Fibroblast of the conjunctiva (primary cell): ENCODE measurements around the gene UBE2I.

Experiments
- DNase-seq: peaks from one replicate; pipeline ENCODE4 v3.0.0-alpha.2; 2010; ENCODE audit warnings: low read depth

The UBE2I gene

DNA sequence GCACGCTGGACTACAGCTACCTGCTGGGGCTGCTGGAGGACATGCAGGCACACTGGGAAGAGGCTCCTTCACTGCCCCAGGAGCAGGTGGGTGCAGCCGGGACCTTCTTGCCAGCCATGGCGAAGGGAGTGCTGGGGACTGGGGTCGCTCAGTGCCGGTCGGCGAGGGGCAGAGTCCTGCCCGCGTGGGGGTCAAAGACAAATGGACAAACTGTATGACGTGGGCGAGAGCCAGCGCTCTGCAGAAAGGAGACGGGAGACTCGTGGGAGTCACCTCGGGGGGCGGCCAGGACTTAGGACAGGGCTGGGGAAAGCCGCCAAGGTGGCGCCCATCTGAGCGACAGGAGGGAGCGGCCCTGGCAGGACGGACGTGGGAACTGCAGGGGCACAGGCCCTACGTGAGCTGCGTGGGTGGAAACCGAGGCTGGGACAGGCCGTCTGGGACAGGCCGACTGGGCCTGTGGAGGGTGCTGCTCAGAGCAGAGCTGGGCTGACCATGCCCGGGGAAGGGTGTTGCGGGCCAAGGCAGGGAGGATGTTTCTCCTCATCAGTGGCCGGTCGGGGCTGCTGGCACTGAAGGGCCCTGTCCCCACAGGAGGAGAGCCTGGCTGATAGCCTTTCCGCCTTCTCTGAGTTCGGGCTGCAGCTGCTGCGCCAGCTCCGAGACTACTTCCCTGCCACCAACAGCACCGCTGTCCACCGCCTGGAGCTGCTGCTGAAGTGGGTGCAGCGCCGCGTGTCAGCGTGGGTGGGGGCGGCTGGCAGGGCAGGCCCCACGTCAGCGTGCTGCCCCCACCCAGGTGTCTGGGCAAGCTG lies 34.2 kb downstream of the UBE2I start:
- no peak for DNase-seq

DNA sequence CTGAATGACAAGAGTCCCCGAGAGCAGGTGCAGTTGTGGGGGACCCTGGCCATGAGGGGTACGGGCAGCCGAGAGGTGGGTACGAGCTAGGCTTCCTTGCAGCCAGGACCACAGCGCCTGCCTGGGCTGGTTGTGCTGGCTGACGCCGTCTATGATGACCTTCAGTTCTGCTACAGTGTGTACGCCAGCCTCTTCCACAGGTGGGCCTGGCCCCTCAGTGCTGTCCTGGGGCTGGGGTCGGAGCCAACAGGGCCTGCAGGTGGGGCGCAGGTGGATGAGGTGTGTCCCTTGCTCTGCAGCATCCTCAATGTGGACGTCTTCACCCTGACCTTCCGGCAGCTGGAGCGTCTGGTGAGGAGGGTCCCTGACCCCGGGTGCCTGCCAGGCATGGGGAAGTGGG lies 35.1 kb downstream of the UBE2I start:
- DNase-seq = no peak

DNA sequence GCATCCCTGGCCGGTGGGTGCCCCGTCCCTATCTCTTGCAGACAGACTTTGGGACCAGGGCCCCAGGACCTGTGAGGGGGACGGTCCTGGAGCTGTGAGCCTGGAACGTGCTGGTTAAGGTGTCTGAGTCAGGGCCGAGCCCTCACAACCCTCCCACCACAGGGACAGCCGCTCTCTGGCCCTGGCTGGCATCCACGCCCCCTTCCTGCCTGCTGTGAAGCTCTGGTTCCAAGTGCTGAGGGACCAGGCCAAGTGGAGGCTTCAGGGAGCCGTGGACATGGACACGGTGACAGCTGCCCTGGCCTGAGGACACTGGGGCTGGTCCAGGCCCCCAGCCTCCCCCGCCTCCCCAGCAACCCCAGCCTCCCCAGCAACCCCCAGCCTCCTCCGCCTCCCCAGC lies 35.7 kb downstream of the UBE2I start:
- DNase-seq = no peak

DNA sequence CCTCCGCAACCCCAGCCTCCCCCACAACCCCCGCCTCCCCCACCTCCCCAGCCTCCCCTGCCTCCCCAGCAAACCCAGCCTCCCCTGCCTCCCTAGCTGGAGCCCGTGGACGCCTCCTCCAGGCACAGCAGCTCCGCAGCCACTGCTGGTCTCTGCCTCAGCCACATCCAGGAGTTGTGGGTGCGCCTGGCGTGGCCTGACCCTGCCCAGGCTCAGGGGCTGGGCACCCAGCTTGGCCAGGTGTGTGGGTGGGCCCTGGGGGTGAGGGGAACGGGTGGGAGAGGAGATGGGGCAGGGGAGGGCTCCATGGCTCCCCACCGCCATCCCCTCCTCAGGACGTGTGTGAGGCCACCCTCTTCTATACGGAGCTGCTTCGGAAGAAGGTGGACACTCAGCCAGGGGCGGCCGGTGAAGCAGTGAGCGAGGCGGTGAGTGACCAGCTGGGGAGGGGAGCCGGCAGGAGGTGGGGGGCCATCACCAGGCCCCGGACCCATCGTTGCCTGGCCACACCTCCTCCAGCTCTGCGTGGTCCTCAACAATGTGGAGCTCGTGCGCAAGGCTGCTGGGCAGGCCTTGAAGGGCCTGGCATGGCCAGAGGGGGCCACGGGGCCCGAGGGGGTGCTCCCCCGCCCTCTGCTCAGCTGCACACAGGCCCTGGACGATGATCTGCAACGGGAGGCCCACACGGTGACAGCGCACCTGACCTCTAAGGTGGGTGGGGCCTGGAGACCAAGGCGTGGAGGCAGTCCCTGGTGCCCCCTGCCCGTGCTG lies 36.4 kb downstream of the UBE2I start:
- DNase-seq = no peak

DNA sequence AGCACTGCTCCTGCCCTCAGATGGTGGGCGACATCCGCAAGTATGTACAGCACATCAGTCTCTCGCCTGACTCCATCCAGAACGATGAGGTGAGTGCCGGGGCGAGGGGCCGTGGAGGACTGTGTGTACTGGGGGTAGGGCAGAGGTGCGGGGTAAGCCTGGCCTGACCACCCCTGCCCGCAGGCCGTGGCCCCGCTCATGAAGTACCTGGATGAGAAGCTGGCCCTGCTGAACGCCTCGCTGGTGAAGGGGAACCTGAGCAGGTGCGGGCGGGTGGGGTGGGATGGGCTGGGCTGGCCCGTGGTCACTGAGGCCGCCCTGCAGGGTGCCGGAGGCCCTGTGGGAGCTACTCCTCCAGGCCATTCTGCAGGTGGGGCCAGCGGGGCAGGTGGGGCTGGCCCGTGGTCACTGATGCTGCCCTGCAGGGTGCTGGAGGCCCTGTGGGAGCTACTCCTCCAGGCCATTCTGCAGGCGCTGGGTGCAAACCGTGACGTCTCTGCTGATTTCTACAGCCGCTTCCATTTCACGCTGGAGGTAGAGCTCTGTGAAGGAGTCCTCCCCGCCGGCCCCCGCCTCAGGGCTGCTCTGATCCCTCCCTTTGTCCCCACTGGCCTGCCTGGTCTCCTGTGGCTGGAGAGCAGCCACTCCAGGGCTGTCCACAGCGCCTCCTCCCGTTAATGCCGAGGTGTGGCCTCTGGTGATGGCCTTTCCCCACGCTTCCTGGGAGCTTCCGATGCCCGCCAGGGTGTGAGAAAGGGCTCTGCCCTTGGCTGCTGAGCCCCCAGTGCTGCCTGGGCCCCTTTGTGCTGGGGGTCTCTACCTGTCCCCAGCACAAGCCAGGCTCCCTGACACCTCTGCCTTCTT lies 37.2 kb downstream of the UBE2I start:
- no peak for DNase-seq

DNA sequence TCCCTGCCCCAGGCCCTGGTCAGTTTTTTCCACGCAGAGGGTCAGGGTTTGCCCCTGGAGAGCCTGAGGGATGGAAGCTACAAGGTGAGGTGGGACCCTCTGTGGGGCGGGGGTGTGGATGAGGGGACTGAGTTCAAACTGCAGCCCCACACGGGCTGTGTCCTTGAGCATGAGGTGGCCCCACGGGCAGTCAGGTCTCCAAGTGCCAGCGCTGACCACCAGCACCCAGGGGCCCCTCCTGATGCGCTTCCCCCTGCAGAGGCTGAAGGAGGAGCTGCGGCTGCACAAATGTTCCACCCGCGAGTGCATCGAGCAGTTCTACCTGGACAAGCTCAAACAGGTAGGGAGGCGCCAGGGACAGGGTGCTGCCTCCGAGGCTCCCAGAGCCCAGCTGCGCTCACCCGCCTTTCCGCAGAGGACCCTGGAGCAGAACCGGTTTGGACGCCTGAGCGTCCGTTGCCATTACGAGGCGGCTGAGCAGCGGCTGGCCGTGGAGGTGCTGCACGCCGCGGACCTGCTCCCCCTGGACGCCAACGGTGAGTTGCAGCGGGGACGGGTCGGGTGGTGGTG lies 37.9 kb downstream of the UBE2I start:
- DNase-seq = no peak

DNA sequence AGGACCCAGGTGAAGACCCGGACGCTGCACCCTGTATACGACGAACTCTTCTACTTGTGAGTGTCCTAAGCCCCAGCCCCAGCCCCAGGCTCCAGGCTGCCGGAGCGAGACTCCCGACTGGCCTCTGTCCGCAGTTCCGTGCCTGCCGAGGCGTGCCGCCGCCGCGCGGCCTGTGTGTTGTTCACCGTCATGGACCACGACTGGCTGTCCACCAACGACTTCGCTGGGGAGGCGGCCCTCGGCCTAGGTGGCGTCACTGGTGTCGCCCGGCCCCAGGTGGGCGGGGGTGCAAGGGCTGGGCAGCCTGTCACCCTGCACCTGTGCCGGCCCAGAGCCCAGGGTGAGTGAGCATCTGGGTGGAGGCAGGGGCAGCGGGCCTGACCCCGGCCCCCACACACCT lies 38.5 kb downstream of the UBE2I start:
- no peak for DNase-seq

DNA sequence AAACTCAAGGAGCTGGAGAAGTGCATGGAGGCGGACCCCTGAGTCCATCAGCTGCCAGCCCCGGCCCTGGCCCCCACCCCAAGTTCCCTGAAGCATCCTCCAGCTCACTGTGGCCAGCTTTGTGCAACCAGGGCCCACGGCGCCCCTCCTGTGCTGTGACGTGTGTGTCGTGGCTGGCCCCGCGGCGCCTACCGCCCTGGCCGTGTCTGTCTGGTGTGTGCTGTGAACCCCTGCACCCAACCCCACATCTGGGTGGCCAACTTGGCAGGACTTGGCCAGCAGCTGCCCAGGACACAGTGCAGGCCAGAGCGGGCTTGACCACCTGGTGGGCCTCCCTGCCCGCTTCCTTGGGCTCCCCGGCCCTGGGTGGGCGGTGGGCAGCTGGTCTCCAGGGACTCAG lies 39.0 kb downstream of the UBE2I start:
- no peak for DNase-seq

DNA sequence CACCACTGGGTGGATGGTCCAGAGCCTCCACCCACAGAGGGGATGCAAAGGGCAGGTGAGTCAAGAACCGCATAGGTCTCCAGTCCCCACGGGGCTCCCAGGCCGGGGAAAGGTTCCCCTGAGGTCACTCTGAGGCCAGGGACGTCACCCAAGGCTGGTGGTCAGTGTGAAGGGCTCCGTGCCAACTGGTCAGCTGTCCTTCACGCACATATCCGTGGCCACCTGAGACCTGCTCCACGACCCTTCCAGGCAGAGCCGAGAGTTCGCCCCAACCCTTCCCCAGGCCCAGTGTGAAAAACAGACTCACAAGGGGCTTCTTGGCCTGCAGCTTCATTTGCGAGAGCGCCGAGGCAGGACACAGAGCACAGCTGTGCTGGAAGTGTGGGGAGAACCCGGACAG lies 39.5 kb downstream of the UBE2I start:
- DNase-seq = no peak

DNA sequence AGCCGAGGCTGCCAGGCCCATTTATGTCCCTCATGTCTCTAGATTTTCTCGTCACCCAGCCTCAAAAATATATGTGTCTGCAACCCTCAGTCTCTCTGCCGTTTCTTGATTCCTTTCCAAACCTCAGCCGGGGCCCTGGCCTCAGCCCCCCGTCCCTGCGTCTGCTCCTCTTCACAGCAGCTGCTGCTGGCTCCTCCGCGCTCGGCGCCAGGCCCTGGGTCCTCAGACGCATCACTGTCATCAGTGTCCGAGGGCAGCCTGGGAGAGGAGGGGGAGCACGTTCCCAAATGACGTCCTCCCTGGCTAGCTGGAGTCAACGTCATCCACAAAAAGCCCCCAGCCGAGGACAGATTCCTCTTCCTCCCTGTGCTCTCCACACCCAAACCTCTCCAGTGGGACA lies 39.9 kb downstream of the UBE2I start:
- DNase-seq = no peak

DNA sequence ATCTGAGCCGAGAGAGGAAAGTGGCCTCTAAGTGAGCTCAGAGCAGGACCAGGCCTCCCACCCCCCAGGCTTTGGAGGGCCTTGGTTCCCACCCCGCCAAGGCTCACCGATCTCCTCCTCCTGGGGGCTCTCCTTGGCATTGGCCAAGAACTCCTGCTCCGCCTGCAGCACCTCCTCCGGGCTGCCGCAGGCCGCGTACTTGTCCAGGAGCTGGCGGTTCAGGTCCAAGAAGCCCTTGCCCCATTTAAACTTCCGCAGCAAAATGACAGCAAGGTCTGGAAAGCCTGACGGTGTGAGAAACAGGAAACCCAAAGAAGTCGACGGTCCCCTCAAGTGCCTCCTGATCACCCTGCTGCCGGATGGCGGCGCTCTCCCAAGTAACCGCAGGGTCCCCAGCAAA lies 40.5 kb downstream of the UBE2I start:
- no peak for DNase-seq

DNA sequence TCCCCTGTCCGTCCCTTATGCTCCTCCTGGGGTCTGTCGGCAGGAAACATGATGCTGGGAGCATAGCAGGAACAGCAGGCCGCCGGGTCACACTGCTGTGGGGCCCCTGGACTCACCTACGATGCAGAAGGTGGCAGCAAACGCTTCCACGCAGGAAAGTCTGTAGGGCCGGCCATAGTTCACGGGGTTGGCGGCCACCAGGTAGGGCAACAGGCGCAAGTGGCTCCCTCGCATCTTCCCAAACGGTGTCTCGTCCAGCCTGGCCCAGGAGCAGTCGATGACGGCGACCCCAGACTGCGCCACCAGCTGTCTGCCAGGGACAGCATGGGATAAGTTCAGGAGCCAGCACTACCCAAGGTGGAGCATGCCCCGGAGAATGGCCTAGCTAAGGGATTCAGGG lies 41.3 kb downstream of the UBE2I start:
- no peak for DNase-seq

DNA sequence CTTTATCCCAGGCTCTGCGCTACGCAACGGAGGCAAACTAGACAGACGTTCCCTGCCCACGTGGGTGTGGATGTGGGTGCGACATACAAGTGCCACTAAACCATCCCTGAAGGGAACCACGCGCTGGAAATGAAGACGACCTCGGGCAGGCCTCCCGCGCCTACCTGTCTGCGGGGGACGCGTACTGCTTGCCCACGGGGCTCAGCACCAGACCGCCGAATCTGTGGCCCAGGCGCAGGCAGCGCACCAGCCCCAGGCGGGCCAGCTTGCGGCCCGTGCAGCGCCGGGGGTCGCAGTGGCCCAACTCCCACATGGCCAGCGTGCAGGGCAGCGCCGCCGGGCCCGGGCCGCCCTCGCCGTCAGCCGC lies 41.8 kb downstream of the UBE2I start:
- no peak for DNase-seq

DNA sequence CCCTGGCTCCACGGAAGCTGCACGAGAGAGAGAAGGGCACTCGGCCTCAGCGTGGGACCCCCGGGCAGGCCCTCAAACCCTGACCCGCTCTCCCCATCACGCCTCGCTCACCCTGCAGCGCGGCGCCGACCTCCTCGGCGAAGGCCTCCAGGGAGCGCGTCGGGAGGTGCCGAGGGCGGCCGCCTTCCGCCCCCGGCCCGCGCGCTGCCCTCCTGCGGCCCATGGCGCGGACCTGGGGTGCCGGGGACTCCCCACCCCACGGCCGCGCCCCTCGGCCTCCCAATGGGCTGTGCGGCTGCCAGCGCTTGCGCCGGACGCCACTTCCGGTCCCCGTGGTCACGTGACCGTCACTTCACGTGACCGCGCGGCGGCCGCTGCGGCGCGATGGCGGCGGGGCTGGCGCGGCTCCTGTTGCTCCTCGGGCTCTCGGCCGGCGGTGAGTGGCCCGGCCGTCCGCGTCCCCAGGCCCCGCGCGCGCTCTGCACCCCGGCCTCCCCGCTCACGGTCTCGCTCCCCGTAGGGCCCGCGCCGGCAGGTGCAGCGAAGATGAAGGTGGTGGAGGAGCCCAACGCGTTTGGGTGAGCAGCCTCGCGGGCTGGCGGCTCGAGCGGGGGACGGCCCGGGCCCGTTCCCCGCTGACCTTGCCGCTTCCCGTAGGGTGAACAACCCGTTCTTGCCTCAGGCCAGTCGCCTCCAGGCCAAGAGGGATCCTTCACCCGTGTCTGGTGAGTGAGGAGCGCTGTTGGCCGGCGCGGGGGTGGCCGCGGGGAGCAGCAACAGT lies 42.3 kb downstream of the UBE2I start, which contains the start of the genes GNPTG and TSR3:
GNPTG (plus strand) TSS at position 350 of the 781 bp plus-strand sequence; CDS start at position 385, 35 bp downstream.
TSR3 (minus strand) TSS at position 297 of the 781 bp plus-strand sequence; CDS start at position 223, 74 bp downstream.
- peak; percentile 83 for DNase-seq

DNA sequence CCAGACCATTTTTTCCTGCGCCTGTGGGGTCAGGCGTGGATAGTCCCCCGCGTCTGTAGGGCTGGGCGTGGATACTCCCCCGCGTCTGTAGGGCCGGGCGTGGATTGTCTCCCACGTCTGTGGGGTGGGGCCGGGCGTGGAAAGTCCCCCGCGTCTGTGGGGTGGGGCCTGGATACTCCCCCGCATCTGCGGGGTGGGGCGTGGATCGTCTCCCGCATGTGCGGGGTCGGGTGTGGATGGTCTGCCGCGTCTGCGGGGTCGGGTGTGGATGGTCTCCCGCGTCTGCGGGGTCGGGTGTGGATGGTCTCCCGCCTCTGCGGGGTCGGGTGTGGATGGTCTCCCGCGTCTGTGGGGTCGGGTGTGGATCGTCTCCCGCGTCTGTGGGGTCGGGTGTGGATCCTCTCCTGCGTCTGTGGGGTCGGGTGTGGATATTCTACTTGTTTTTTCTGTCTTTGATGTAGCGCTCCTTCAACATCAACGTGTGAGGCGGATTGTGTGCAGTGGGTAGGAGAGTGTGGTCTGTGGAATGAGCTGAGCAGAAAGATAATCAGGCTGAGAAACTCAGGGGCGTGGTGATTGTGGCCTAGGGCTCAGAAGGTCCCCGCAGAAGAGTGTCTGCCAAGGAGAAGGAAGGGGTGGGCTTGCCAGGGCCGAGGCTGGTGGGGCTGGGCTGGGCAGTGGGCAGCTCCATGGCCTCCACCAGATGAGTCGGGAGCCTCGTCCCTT lies 45.5 kb downstream of the UBE2I start:
- DNase-seq = no peak

DNA sequence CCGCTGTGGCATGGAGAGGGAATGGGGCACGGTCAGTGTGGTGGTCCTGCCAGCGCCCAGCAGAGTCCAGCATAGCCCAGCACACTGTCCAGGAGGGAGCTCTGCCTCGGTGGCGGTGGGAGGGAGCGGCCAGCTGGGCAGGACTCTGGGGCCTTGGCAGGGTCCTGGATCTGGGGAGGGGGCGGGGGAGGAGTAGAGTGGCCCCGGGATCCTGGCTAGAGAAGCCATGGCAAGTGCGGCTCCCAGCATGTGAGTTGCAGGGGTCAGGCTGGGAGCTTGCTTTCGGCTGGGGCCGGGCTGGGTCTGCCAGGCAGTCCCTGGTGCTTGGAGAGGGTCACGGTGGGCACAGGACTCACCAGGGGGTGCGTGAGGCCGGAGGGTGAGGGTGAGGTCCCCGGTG lies 46.2 kb downstream of the UBE2I start:
- DNase-seq = no peak

DNA sequence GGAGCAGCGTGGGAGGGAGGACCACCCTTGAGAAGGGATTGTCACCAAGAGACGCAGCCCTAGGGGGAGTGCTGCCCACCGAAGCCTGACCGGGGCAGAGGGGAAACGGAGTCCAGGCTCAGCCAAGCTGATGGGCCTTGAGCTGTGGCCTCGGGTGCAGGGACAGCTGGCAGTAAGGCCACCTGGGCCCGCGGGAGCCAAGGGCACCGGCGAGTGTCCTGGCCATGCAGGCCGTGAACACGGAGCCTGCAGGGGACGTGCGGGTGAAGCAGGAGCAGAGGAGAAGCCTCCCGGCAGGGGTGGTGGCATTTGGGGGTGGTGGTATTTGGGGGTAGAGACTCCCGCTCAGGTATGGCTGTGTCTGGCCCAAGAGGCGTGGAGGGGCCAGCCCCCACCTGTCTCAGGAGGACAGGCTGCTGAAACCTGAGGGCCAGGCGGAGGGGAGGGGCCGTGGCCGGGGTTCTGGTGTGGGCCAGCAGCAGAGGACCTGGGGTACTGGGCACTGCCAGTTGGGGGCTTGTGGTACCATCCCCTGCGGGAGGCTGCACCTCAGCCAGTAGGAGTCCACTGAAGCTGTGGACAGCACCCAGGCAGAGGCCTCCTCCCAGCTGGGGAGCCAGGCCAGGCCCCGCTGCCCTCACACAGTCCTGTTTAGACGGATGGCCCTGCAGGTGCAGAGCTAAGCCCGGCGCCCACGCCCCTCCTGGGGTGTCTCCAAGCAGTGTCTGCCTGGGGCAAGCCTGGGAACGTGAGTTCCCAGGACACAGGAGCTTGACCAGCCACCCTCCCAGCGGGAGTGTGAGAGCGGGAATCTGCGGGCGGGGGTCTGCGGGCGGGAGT lies 46.8 kb downstream of the UBE2I start:
- no peak for DNase-seq

DNA sequence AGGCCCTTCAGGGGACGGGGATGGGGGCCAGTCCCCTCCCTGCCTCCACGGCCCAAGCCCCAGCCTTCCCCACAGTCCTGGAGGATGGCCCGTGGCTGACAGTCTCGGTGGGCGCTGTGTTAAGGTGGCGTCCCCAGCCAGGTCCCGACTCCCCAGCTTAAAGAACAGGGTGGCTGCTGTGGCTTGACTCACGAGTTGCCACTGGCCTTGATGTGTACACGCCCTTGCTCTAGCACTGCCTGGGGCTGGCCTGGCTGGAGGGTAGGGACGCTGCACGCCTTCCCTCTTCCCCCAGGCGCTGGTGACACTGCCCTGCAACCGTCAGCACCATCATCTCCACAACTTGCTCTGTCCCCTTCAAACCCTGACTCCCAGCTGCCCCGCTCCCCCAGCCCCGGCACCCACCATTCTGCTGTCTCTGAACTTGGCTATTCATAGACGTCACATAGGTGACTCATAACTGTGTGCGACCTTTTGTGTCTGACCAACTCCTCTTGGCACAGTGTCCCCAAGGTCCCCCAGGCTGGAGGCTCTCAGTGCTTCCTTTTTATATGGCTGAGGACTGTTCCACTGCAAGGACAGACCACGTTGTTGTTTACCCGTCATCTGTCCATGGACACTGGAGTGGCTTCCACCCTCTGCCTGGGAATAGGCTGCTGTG lies 48.6 kb downstream of the UBE2I start:
- DNase-seq = no peak
